H54 (cell line): ENCODE results near the gene HUS1B.
"Not testable (repeated sequence)": the region's sequence is repeated elsewhere in the genome, so short reads cannot be mapped to it uniquely, and the experiment has no call there.

Source experiments
- DNase-seq: peaks from one replicate; pipeline ENCODE4 v3.0.0; 2011; ENCODE audit warnings: low spot score, mixed read lengths; ENCODE audit not compliant: insufficient read length
- FAIRE-seq: peaks from 3 replicates; lab custom pipeline; 2011; peaks lifted over from hg19 to GRCh38; lab: Jason Lieb, UNC
- POLR2A ChIP-seq: IDR thresholded peaks from 2 replicates; pipeline ENCODE4 v1.6.1; 2011; ENCODE audit warnings: low read depth, mild to moderate bottlenecking, low read length

HUS1B gene

GRCh38 chr6:689223-689622 lies 32.3 kb upstream of the HUS1B start:
- DNase-seq: no peak
- no peak for FAIRE-seq
- TF ChIP-seq POLR2A: no peak

GRCh38 chr6:686497-686896 lies 29.6 kb upstream of the HUS1B start:
- FAIRE-seq (no peak), DNase-seq (no peak)
- TF ChIP-seq POLR2A: no peak

GRCh38 chr6:684831-685636 lies 28.1 kb upstream of the HUS1B start:
- no peak for TF ChIP-seq POLR2A
- FAIRE-seq (no peak), DNase-seq (peak; percentile 37)

- DNase-seq: no peak
Measured at GRCh38 chr6:683742-684440, 27.0 kb upstream of the HUS1B start.

GRCh38 chr6:680666-681340 lies 23.9 kb upstream of the HUS1B start:
- TF ChIP-seq POLR2A: no peak
- no peak for FAIRE-seq
- DNase-seq: no peak

More at GRCh38 chr6:683742-684440, 27.0 kb upstream of the HUS1B start:
- no peak for FAIRE-seq
- no peak for TF ChIP-seq POLR2A

GRCh38 chr6:680251-680650 lies 23.4 kb upstream of the HUS1B start:
- no peak for TF ChIP-seq POLR2A
- no peak for FAIRE-seq
- no peak for DNase-seq

- DNase-seq (no peak), FAIRE-seq (no peak)
- no peak for TF ChIP-seq POLR2A
Measured at GRCh38 chr6:679282-679681, 22.4 kb upstream of the HUS1B start.

- no peak for TF ChIP-seq POLR2A
- DNase-seq (no peak), FAIRE-seq (no peak)
Measured at GRCh38 chr6:678520-678919, 21.6 kb upstream of the HUS1B start.

GRCh38 chr6:677919-678318 lies 21.0 kb upstream of the HUS1B start:
- TF ChIP-seq POLR2A: no peak

GRCh38 chr6:674956-675355 lies 18.1 kb upstream of the HUS1B start:
- TF ChIP-seq POLR2A: no peak
- DNase-seq: no peak
- FAIRE-seq: no peak

More at GRCh38 chr6:677919-678318, 21.0 kb upstream of the HUS1B start:
- no peak for FAIRE-seq
- no peak for DNase-seq

- no peak for TF ChIP-seq POLR2A
- DNase-seq: no peak
- FAIRE-seq: no peak
Measured at GRCh38 chr6:674406-674805, 17.5 kb upstream of the HUS1B start.

GRCh38 chr6:667253-667927 lies 10.5 kb upstream of the HUS1B start:
- no peak for FAIRE-seq
- DNase-seq: no peak
- no peak for TF ChIP-seq POLR2A

- DNase-seq (no peak), FAIRE-seq (no peak)
Measured at GRCh38 chr6:665403-666267, 8.7 kb upstream of the HUS1B start.

GRCh38 chr6:663788-664187 lies 6.9 kb upstream of the HUS1B start:
- DNase-seq, FAIRE-seq: not testable (repeated sequence)

More at GRCh38 chr6:665403-666267, 8.7 kb upstream of the HUS1B start:
- no peak for TF ChIP-seq POLR2A
